Progenitor cell of endocrine pancreas (in vitro differentiated cells): ENCODE results near the gene VSIG1. TPM values are rescaled to one million over a fixed set of nuclear protein-coding genes. Genes with fewer than 3 reads are reported as not detected.
A peak's percentile ranks its signal among the peaks of the same experiment; 100 is the strongest.

Source experiments
- DNase-seq: peaks from one replicate; pipeline ENCODE4 v3.0.0; 2021; ENCODE audit warnings: low spot score; ENCODE audit not compliant: unreplicated experiment
- H3K27ac Mint-ChIP-seq: 2 replicates; pipeline ENCODE4 v1.8.0; 2021; ENCODE audit warnings: mild to moderate bottlenecking, moderate library complexity, mixed read lengths
- H3K27me3 Mint-ChIP-seq: 2 replicates; pipeline ENCODE4 v1.8.0; 2021; ENCODE audit warnings: mixed read lengths
- H3K36me3 Mint-ChIP-seq: 2 replicates; pipeline ENCODE4 v1.8.0; 2022; ENCODE audit warnings: mixed read lengths; ENCODE audit not compliant: insufficient read depth
- H3K4me1 Mint-ChIP-seq: 2 replicates; pipeline ENCODE4 v1.8.0; 2021; ENCODE audit warnings: low read depth, mixed read lengths
- H3K4me3 Mint-ChIP-seq: 2 replicates; pipeline ENCODE4 v1.8.0; 2021; ENCODE audit warnings: low read depth, mild to moderate bottlenecking, moderate library complexity, mixed read lengths
- H3K9me3 Mint-ChIP-seq: 2 replicates; pipeline ENCODE4 v1.8.0; 2021; ENCODE audit warnings: low read depth, mixed read lengths
- total RNA-seq: library from RNA; stranded (reverse); gene quantifications from 2 replicates; pipeline ENCODE4 v1.2.1, GENCODE V29; 2021
- TF ChIP-seq, protein P1 (sequence below): fragments of 200-600 bp; sonication (generic); IDR thresholded peaks from one replicate; pipeline ENCODE4 v1.5.0; 2021; ENCODE audit warnings: antibody characterized with exemption, mild to moderate bottlenecking; ENCODE audit not compliant: unreplicated experiment

VSIG1 gene
- total RNA-seq, 1 donor from 2014 or later = 67.9 TPM

DNA sequence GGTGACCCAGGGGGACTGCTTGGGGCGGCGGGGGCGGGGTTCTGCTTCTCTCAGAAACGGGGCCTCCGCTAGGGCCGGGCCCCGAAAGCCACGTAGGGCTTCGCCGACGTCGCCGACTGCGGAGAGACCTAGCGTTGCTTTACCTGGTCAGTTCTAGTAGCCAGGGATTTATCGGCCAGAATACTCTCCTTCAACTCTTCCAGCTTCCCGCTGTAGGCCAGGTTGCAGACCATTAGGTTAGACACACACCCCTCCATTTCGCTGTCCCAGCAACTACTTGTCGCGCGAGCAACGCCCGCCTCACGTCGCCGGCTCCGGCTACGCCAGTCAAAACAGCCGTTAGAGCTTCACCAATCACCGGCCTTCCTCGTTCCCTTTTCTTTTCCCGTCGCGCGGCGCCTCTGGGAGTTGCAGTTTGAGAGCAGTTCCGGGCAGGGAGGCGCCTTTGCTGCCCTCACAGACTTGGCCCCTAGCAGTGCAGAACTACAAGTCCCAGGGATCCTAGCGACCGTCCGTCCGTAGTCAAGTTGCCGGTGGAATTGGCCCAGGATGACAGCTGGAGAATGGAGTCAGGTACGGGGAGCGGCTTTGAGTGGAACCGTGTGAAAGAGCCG is 46.5 kb downstream of the VSIG1 start, which contains the start of the genes ATG4A and PSMD10:
Gene ATG4A, plus strand, starts transcription at position 515 of the 614 bp plus-strand sequence. Its CDS starts 49 bp downstream, at position 564.
Gene PSMD10, minus strand, starts transcription at position 279 of the 614 bp plus-strand sequence. Its CDS starts 22 bp downstream, at position 257.
- peaks cover 10% of the 10 kb centered on the region for H3K4me1 Mint-ChIP-seq
- no peak within 1 kb of the TSS for H3K4me3 Mint-ChIP-seq
- no peaks in the 10 kb centered on the region for H3K9me3 Mint-ChIP-seq
- TF ChIP-seq, protein P1, sequence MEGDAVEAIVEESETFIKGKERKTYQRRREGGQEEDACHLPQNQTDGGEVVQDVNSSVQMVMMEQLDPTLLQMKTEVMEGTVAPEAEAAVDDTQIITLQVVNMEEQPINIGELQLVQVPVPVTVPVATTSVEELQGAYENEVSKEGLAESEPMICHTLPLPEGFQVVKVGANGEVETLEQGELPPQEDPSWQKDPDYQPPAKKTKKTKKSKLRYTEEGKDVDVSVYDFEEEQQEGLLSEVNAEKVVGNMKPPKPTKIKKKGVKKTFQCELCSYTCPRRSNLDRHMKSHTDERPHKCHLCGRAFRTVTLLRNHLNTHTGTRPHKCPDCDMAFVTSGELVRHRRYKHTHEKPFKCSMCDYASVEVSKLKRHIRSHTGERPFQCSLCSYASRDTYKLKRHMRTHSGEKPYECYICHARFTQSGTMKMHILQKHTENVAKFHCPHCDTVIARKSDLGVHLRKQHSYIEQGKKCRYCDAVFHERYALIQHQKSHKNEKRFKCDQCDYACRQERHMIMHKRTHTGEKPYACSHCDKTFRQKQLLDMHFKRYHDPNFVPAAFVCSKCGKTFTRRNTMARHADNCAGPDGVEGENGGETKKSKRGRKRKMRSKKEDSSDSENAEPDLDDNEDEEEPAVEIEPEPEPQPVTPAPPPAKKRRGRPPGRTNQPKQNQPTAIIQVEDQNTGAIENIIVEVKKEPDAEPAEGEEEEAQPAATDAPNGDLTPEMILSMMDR = peak; percentile 6
- no peaks in the 10 kb centered on the region for H3K27me3 Mint-ChIP-seq
- no peak within 1 kb of the TSS for H3K27ac Mint-ChIP-seq
- peak; percentile 94 for DNase-seq
- no peaks in the 10 kb centered on the region for H3K36me3 Mint-ChIP-seq

DNA sequence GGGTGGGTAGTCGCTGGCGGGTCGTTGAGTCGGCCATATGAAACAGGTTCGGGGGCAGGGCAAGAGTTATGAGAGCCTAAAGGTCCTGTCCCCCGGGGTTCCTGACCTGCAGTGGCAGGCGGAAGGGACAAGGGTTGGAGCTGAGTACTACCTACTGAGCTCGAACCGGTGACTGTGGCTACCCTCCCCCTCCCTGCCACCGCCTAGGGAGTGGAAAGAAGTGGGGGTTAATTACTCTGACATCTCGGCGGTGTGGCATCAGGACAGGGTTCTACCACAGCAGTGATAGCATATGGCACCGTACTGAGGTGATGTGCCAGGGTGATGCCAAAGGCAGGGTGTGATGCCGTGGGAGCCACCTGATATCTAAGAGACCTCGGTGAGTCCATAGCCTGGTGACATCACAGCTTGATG is 47.0 kb downstream of the VSIG1 start:
- TF ChIP-seq, protein P1 = no peak
- H3K27ac Mint-ChIP-seq = no peak overlapping the region
- H3K4me1 Mint-ChIP-seq = peaks cover 10% of the 10 kb centered on the region
- no peaks in the 10 kb centered on the region for H3K9me3 Mint-ChIP-seq
- H3K27me3 Mint-ChIP-seq = no peaks in the 10 kb centered on the region
- no peak for DNase-seq
- H3K4me3 Mint-ChIP-seq = no peak overlapping the region
- H3K36me3 Mint-ChIP-seq = no peaks in the 10 kb centered on the region

GRCh38 chrX:108097380-108097779 is 52.5 kb downstream of the VSIG1 start:
- Mint-ChIP-seq H3K4me3 (no peak overlapping the region), H3K4me1 (peaks cover 3% of the 10 kb centered on the region), H3K27me3 (no peaks in the 10 kb centered on the region), H3K9me3 (no peaks in the 10 kb centered on the region), H3K27ac (no peak overlapping the region), H3K36me3 (no peaks in the 10 kb centered on the region)
- TF ChIP-seq, protein P1 = no peak
- DNase-seq = no peak

- TF ChIP-seq, protein P1 = no peak
- H3K4me1 Mint-ChIP-seq = no peaks in the 10 kb centered on the region
- no peaks in the 10 kb centered on the region for H3K27me3 Mint-ChIP-seq
- H3K9me3 Mint-ChIP-seq = no peaks in the 10 kb centered on the region
- H3K4me3 Mint-ChIP-seq = no peak overlapping the region
- no peaks in the 10 kb centered on the region for H3K36me3 Mint-ChIP-seq
- DNase-seq = no peak
- peak overlapping the region; percentile 49 for H3K27ac Mint-ChIP-seq
Measured at GRCh38 chrX:108105473-108105872, 60.6 kb downstream of the VSIG1 start.

DNA sequence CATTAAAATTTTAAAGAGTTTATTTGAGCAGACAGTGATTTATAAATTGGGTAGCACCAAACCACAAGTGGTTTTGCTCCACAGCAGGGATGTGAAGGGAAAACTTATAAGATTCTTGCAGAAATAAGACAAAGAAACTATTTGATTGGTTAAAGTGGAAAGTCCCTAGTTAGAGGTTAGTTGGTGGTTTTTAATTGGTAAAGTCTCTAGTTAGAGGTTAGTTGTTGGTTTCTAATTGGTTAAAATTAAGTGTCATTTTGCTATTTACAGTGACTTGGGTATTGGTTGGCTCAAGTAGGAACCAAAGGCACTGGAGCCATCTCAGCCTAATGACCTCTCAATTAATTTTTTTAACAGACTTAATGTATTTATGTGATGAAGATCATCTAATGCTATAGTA is 69.7 kb downstream of the VSIG1 start:
- TF ChIP-seq, protein P1 = no peak
- Mint-ChIP-seq H3K27ac (no peak overlapping the region), H3K9me3 (no peaks in the 10 kb centered on the region), H3K36me3 (no peaks in the 10 kb centered on the region), H3K4me1 (no peaks in the 10 kb centered on the region), H3K4me3 (no peak overlapping the region), H3K27me3 (no peaks in the 10 kb centered on the region)
- DNase-seq = no peak
